SK-N-MC (cell line): ENCODE measurements around the gene LRP11.
A peak's percentile ranks its signal among the peaks of the same experiment; 100 is the strongest.
"Not testable (repeated sequence)": the region's sequence is repeated elsewhere in the genome, so short reads cannot be mapped to it uniquely, and the experiment has no call there.

Source experiments
- DNase-seq: peaks from one replicate; pipeline ENCODE4 v3.0.0-alpha.2; 2011; ENCODE audit warnings: low read depth, low spot score
- H3K27ac ChIP-seq: fragments of 200-600 bp; sonication (generic); 2 replicates; pipeline ENCODE4 v1.5.1; 2016; ENCODE audit warnings: mixed run types
- H3K36me3 ChIP-seq: fragments of 200-600 bp; sonication (generic); 2 replicates; pipeline ENCODE4 v1.6.1; 2017; ENCODE audit warnings: antibody characterized with exemption, low read length, mixed read lengths; ENCODE audit not compliant: insufficient read depth
- H3K4me3 ChIP-seq: fragments of 200-600 bp; sonication (generic); 2 replicates; pipeline ENCODE4 v1.5.1; 2016
- H3K9ac ChIP-seq: fragments of 200-600 bp; sonication (generic); 2 replicates; pipeline ENCODE4 v1.8.0; 2017; ENCODE audit warnings: mixed run types, mixed read lengths; ENCODE audit not compliant: insufficient read length
- H3K9me3 ChIP-seq: fragments of 200-600 bp; sonication (generic); 2 replicates; pipeline ENCODE4 v1.6.1; 2017; ENCODE audit warnings: low read depth, mild to moderate bottlenecking, antibody characterized with exemption, low read length, moderate library complexity, mixed read lengths
- EZH2 ChIP-seq: fragments of 200-600 bp; sonication (generic); IDR thresholded peaks from one replicate; pipeline ENCODE4 v1.6.1; 2017; ENCODE audit warnings: antibody characterized with exemption
- FOXP2 ChIP-seq: optimal IDR thresholded peaks from 2 replicates; pipeline ENCODE3; 2011; ENCODE audit warnings: mild to moderate bottlenecking, moderate library complexity; ENCODE audit not compliant: insufficient read depth; ENCODE audit errors: extremely low read length, control extremely low read depth
- POLR2AphosphoS5 ChIP-seq: IDR thresholded peaks from 2 replicates; pipeline ENCODE4 v1.6.1; 2012; ENCODE audit warnings: mild to moderate bottlenecking, low read depth, low read length, borderline replicate concordance

The LRP11 gene

GRCh38 chr6:149851461-149852110 is 12.6 kb downstream of the LRP11 start:
- no peak for DNase-seq
- H3K9ac ChIP-seq = no peak overlapping the region
- no peak for TF ChIP-seq FOXP2
- TF ChIP-seq POLR2AphosphoS5 = no peak
- no peak for TF ChIP-seq EZH2
- no peaks in the 10 kb centered on the region for H3K9me3 ChIP-seq
- H3K36me3 ChIP-seq = no peaks in the 10 kb centered on the region
- peak overlapping the region; percentile 50; the same call in 1 of the 2 replicates for H3K4me3 ChIP-seq
- no peak overlapping the region for H3K27ac ChIP-seq

DNA sequence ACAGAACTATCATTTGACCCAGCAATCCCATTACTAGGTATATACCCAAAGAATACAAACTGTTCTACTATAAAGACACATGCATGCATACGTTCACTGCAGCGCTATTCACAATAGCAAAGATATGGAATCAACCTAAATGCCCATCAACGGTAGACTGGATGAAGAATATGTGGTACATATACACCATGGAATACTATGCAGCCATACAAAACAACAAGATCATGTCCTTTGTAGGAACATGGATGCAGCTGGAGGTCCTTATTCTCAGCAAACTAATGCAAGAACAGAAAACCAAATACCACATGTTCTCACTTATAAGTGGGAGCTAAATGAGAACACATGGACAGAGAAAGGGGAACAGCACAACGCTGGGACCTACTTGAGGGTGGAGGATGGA is 15.8 kb downstream of the LRP11 start:
- DNase-seq, H3K9ac ChIP-seq, H3K27ac ChIP-seq, H3K36me3 ChIP-seq, H3K9me3 ChIP-seq, H3K4me3 ChIP-seq: not testable (repeated sequence)

DNA sequence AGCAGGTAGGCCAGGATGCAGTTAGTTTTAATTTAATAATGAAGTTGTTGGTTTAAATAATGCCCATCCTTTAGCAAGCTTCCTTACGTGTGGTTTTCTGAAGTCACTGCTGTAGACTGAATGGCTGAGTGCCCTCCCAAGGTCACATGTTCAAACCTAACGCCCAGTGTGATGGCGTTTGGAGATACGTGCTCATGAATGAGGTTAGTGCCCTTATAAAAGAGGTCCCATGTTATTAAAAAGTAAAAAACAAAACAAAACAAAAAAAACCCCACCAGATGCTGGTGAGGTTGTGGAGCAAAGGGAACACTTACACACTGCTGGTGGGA is 16.3 kb downstream of the LRP11 start:
- Histone ChIP-seq H3K27ac (no peak overlapping the region; the same call in 1 of the 2 replicates), H3K4me3 (no peak overlapping the region)
- TF ChIP-seq POLR2AphosphoS5 (no peak), FOXP2 (no peak), EZH2 (no peak)

DNA sequence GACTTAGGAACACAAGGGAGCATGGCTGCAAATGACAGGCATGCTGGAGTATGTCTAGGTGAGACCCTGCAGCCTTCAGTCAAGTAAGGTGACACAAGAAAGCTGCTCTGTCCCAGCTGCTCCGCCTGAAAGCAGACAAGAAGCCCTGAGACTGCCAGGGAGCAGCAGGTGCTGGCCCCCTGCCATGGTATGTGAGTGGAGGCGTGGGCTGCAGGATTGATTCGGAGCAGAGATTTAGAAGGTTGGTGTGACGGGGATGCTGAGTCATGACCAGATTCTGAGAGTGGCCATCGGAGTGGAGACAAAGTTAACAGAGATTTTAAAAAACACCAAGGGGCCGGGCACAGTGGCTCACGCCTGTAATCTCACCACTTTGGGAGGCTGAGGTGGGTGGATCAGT is 17.8 kb downstream of the LRP11 start:
- H3K27ac ChIP-seq = no peak overlapping the region
- TF ChIP-seq POLR2AphosphoS5 (no peak), FOXP2 (no peak), EZH2 (no peak)
- H3K9ac ChIP-seq = no peak overlapping the region
- no peaks in the 10 kb centered on the region for H3K36me3 ChIP-seq
- DNase-seq = no peak
- H3K9me3 ChIP-seq = no peaks in the 10 kb centered on the region
- no peak overlapping the region for H3K4me3 ChIP-seq

More for the DNA sequence above, 16.3 kb downstream of the LRP11 start:
- no peak overlapping the region for H3K9ac ChIP-seq
- no peak for DNase-seq
- H3K36me3 ChIP-seq = no peaks in the 10 kb centered on the region
- H3K9me3 ChIP-seq = no peaks in the 10 kb centered on the region

- no peak for TF ChIP-seq FOXP2
- no peak for TF ChIP-seq EZH2
- TF ChIP-seq POLR2AphosphoS5 = no peak
- H3K27ac ChIP-seq = no peak overlapping the region
- H3K36me3 ChIP-seq = no peaks in the 10 kb centered on the region
These were observed 18.6 kb downstream of the LRP11 start for GRCh38 chr6:149845549-149845948.

DNA sequence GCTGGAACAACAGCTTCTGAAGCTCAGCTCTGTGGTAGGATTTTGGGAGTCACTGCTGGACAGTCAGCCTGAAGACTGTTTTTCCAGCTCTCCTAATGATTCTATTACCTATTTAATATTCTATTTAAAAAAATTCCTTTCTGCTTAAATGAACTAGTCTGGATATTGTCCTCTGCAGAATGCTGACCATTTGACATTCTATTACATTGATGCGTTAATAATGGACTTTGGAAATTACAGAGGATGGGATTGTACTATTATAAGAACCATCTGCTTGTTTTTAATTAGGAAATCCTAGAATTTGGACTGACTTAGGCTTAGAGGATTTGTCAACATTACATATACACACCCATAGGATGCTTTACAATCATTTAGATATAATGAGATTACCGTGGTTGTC is 19.7 kb downstream of the LRP11 start:
- DNase-seq = no peak
- TF ChIP-seq EZH2 (no peak), POLR2AphosphoS5 (no peak)
- Histone ChIP-seq H3K36me3 (no peaks in the 10 kb centered on the region), H3K9ac (no peak overlapping the region), H3K27ac (no peak overlapping the region), H3K4me3 (no peak overlapping the region), H3K9me3 (no peaks in the 10 kb centered on the region)

More at GRCh38 chr6:149845549-149845948, 18.6 kb downstream of the LRP11 start:
- Histone ChIP-seq H3K9ac (no peak overlapping the region), H3K4me3 (no peak overlapping the region), H3K9me3 (no peaks in the 10 kb centered on the region)
- no peak for DNase-seq

- DNase-seq, H3K36me3 ChIP-seq, H3K27ac ChIP-seq, H3K9ac ChIP-seq, H3K9me3 ChIP-seq, H3K4me3 ChIP-seq: not testable (repeated sequence)
These were observed 20.1 kb downstream of the LRP11 start for GRCh38 chr6:149844036-149844435.

GRCh38 chr6:149843051-149843633 is 21.0 kb downstream of the LRP11 start:
- Histone ChIP-seq H3K4me3 (no peak overlapping the region), H3K9me3 (no peaks in the 10 kb centered on the region), H3K27ac (no peak overlapping the region), H3K36me3 (no peaks in the 10 kb centered on the region), H3K9ac (no peak overlapping the region)
- no peak for DNase-seq
- TF ChIP-seq EZH2 = no peak
- no peak for TF ChIP-seq POLR2AphosphoS5
- TF ChIP-seq FOXP2 = no peak

GRCh38 chr6:149842331-149842730 is 21.8 kb downstream of the LRP11 start:
- H3K9ac ChIP-seq = no peak overlapping the region
- H3K9me3 ChIP-seq = no peaks in the 10 kb centered on the region
- no peak for DNase-seq
- H3K4me3 ChIP-seq = no peak overlapping the region
- H3K27ac ChIP-seq = no peak overlapping the region
- H3K36me3 ChIP-seq = no peaks in the 10 kb centered on the region
- no peak for TF ChIP-seq EZH2
- no peak for TF ChIP-seq POLR2AphosphoS5
- TF ChIP-seq FOXP2 = no peak
